Calu3 (cell line): ENCODE data around the gene NCAPG. TPM values are rescaled to one million over a fixed set of nuclear protein-coding genes. Genes with fewer than 3 reads are reported as not detected.
"Not testable (repeated sequence)": the region's sequence is repeated elsewhere in the genome, so short reads cannot be mapped to it uniquely, and the experiment has no call there.

Experiments used
- BruUV-seq: library from RNA; stranded (reverse); fragments of 400-500 nt; replicated peaks from 2 replicates; lab custom pipeline; 2021; lab: Mats Ljungman, UMichigan
- CTCF ChIA-PET: fragments of 300-600 bp; sonication (Branson Sonifier 250); formaldehyde crosslinking; loops from one replicate; lab custom pipeline; 2022; ENCODE audit warnings: antibody characterized with exemption; lab: Charles Lee
- DNase-seq: peaks from one replicate; pipeline ENCODE4 v3.0.0; 2022
- H3K27ac Mint-ChIP-seq: one replicate; pipeline ENCODE4 v1.8.0; 2022; ENCODE audit warnings: mixed read lengths; ENCODE audit not compliant: unreplicated experiment
- H3K27me3 Mint-ChIP-seq: one replicate; pipeline ENCODE4 v1.8.0; 2022; ENCODE audit warnings: mixed read lengths; ENCODE audit not compliant: unreplicated experiment
- H3K36me3 Mint-ChIP-seq: one replicate; pipeline ENCODE4 v1.8.0; 2022; ENCODE audit warnings: mild to moderate bottlenecking, moderate library complexity, mixed read lengths; ENCODE audit not compliant: insufficient read depth, unreplicated experiment
- H3K4me1 Mint-ChIP-seq: one replicate; pipeline ENCODE4 v1.8.0; 2022; ENCODE audit warnings: mild to moderate bottlenecking, low read depth, mixed read lengths; ENCODE audit not compliant: unreplicated experiment
- H3K4me3 Mint-ChIP-seq: one replicate; pipeline ENCODE4 v1.8.0; 2022; ENCODE audit warnings: mild to moderate bottlenecking, low read depth, moderate library complexity, mixed read lengths; ENCODE audit not compliant: unreplicated experiment
- H3K9me3 Mint-ChIP-seq: one replicate; pipeline ENCODE4 v1.8.0; 2022; ENCODE audit warnings: low read depth, mixed read lengths; ENCODE audit not compliant: unreplicated experiment
- CTCF ChIP-seq: fragments of 200-600 bp; IDR thresholded peaks from one replicate; pipeline ENCODE4 v1.8.0; 2022; ENCODE audit warnings: antibody characterized with exemption; ENCODE audit not compliant: unreplicated experiment
- intact Hi-C: fragments of 100-400 bp; cut with micrococcal nuclease; formaldehyde crosslinking; loops from one replicate; pipeline ENCODE4 v1.10.0; 2022; ENCODE audit not compliant: unreplicated experiment
- total RNA-seq: library from RNA; stranded (reverse); gene quantifications from 2 replicates; pipeline ENCODE4 v1.2.3, GENCODE V29; 2022

The NCAPG gene
- total RNA-seq, 1 experiment from 2014 or later, result 35.3 TPM

- CTCF ChIA-PET, result no interaction called here
- no TSS peak for BruUV-seq
- no peak for DNase-seq
- intact Hi-C loops, result loop anchor here (10.0 kb wide), 1 partner anchor 209 kb away; the partner anchor contains the start of gene LCORL
- Mint-ChIP-seq H3K27ac (no peak overlapping the region), H3K27me3 (no peaks in the 10 kb centered on the region), H3K36me3 (peaks cover 9% of the 10 kb centered on the region), H3K9me3 (no peaks in the 10 kb centered on the region), H3K4me1 (peaks cover 9% of the 10 kb centered on the region), H3K4me3 (no peak overlapping the region)
- no peak for TF ChIP-seq CTCF
These were observed 5.4 kb downstream of the NCAPG start for GRCh38 chr4:17816142-17816541.

- BruUV-seq, result no TSS peak
- CTCF ChIA-PET, result no interaction called here
- Mint-ChIP-seq H3K27ac (no peak overlapping the region), H3K27me3 (no peaks in the 10 kb centered on the region), H3K9me3 (no peaks in the 10 kb centered on the region), H3K36me3 (no peaks in the 10 kb centered on the region), H3K4me1 (peaks cover 5% of the 10 kb centered on the region), H3K4me3 (no peak overlapping the region)
- intact Hi-C loops, result loop anchor here (1.0 to 10.0 kb wide), 3 partner anchors 208 to 776 kb away; partner anchors contain the start of gene LCORL
- no peak for TF ChIP-seq CTCF
- DNase-seq, result no peak
These were observed 6.2 kb downstream of the NCAPG start for GRCh38 chr4:17817027-17817426.

- BruUV-seq, result no TSS peak
These were observed 13.3 kb downstream of the NCAPG start for GRCh38 chr4:17823871-17824669.

GRCh38 chr4:17846266-17846665 lies 35.5 kb downstream of the NCAPG start:
- BruUV-seq, result no TSS peak
- no peak for TF ChIP-seq CTCF
- no peak overlapping the region for H3K27ac Mint-ChIP-seq
- no peaks in the 10 kb centered on the region for H3K27me3 Mint-ChIP-seq
- peaks cover 5% of the 10 kb centered on the region for H3K36me3 Mint-ChIP-seq
- no peak overlapping the region for H3K4me3 Mint-ChIP-seq
- CTCF ChIA-PET, result no interaction called here
- intact Hi-C loops, result no loop called here
- no peaks in the 10 kb centered on the region for H3K9me3 Mint-ChIP-seq
- no peaks in the 10 kb centered on the region for H3K4me1 Mint-ChIP-seq
- no peak for DNase-seq

More at GRCh38 chr4:17823871-17824669, 13.3 kb downstream of the NCAPG start:
- H3K27ac Mint-ChIP-seq, result no peak overlapping the region
- peaks cover 6% of the 10 kb centered on the region for H3K36me3 Mint-ChIP-seq
- intact Hi-C loops, result no loop called here
- no peak for DNase-seq
- CTCF ChIA-PET, result no interaction called here
- no peak overlapping the region for H3K4me3 Mint-ChIP-seq
- H3K9me3 Mint-ChIP-seq, result no peaks in the 10 kb centered on the region
- no peak for TF ChIP-seq CTCF
- H3K4me1 Mint-ChIP-seq, result no peaks in the 10 kb centered on the region
- H3K27me3 Mint-ChIP-seq, result no peaks in the 10 kb centered on the region

- H3K4me1 Mint-ChIP-seq, H3K9me3 Mint-ChIP-seq, H3K4me3 Mint-ChIP-seq, H3K27ac Mint-ChIP-seq, H3K36me3 Mint-ChIP-seq, intact Hi-C loops, BruUV-seq, CTCF ChIA-PET, DNase-seq, H3K27me3 Mint-ChIP-seq: not testable (repeated sequence)
These were observed 39.5 kb downstream of the NCAPG start for GRCh38 chr4:17850295-17850694.
